ENCODE data around the gene SPATA31A3.
"Not testable (repeated sequence)": the region's sequence is repeated elsewhere in the genome, so short reads cannot be mapped to it uniquely, and the experiment has no call there.

- TF ChIP-seq CTCF (conservative IDR thresholded peaks at IDR 0.05; ENCODE audit: low read depth in 2 of 2); ZNF114 (CRISPR knock-in tag; IDR thresholded peaks at IDR 0.05); POLR2AphosphoS5 (IDR thresholded peaks at IDR 0.05; ENCODE audit: low read depth); EZH2 (IDR thresholded peaks at IDR 0.05; ENCODE audit: low read depth, unreplicated experiment); ZNF331 (CRISPR knock-in tag; IDR thresholded peaks at IDR 0.05; ENCODE audit: low read depth); EZH2phosphoT487 (IDR thresholded peaks at IDR 0.05; ENCODE audit: unreplicated experiment): not testable (repeated sequence)
Observed at GRCh38 chr9:66952576-66952975, 39.8 kb downstream of the SPATA31A3 start.

Data from GM23338 (cell line).